NK-92 (cell line): ENCODE data around the gene EEF1A2.

Experiments
- DNase-seq: peaks from one replicate; lab custom pipeline; 2025; ENCODE audit not compliant: unreplicated experiment; lab: John Stamatoyannopoulos, UW

The EEF1A2 gene

DNA sequence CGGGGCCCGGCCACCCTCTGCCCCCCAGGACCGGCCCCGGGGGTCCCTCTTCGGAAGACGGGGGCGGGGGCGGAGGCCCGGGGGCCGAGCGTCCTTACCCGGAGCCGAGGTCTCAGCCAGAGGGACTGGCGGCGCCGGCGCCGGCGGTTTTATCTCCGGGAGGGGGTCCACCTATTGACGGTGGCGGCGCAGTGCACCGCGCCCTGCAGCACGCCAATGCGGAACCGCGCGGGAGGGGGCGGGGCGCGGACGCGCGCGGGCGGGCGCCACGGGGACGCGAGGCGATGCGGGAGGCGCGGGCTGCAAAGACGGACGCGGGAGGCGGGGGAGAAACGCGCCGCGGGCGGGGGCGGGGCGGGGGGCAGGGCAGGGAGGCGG lies at the start of gene EEF1A2:
TSS of gene EEF1A2 (minus strand) at position 124 of the 378 bp plus-strand sequence. CDS start 1,320 bp downstream, outside the sequence.
- DNase-seq = no peak

DNA sequence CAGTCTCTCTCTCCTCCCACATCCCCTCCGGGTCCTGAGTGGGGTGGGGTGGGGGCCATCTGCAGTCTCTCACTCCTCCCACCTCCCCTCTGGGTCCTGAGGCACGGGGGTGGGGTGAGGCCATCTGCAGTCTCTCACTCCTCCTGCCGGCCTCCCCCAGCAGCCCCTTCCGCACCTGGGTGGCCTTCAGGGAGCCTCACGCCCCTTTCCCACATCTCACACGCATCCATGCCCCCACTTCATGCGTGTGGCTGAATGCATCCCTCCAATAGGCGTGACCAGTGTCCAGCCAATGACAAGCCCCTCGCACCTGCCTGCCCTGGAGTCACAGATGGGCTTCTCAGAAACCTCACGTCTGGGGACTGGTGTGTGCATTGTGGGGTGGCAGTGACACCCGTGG lies 49.7 kb upstream of the EEF1A2 start:
- DNase-seq = no peak

DNA sequence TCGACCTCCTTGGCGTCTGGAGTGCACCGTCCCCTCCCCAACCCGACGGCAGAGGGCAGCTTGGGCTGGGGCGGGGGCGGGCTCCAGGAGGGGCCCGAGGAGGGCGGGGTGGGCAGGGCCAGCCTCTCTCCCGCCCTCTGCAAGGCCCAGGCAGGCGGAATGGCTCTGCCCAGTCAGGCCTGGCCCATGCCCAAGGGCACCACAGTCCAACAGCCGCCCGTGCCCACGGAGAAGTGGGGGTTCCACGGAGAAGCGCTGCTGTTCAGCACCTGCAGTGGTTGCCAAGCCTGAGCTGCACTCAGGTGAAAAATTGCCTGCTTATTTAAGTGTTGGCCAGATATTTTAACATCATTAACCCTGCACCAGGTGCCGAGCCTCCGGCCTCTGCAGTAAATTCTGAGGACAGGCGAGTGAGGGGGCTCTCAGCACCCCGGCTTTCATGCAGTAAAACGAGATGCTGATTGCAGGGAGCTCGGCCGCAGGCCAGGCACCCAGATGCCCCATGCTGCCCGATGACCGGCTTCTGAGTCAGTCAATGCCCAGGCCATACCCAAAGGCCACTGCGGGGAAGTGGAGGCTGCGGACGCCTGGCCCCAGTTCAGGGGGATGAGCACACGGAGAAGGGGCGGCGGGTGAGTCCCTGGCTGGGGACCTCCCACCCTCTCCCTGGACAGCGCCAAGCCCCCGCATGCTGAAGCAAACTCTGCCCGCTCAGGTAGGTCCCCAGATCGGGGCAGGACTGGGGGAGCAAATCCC lies 49.0 kb upstream of the EEF1A2 start, which contains the start of gene SRMS:
TSS of gene SRMS (minus strand) at position 25 of the 756 bp plus-strand sequence. CDS start 286 bp downstream, outside the sequence.
- no peak for DNase-seq

DNA sequence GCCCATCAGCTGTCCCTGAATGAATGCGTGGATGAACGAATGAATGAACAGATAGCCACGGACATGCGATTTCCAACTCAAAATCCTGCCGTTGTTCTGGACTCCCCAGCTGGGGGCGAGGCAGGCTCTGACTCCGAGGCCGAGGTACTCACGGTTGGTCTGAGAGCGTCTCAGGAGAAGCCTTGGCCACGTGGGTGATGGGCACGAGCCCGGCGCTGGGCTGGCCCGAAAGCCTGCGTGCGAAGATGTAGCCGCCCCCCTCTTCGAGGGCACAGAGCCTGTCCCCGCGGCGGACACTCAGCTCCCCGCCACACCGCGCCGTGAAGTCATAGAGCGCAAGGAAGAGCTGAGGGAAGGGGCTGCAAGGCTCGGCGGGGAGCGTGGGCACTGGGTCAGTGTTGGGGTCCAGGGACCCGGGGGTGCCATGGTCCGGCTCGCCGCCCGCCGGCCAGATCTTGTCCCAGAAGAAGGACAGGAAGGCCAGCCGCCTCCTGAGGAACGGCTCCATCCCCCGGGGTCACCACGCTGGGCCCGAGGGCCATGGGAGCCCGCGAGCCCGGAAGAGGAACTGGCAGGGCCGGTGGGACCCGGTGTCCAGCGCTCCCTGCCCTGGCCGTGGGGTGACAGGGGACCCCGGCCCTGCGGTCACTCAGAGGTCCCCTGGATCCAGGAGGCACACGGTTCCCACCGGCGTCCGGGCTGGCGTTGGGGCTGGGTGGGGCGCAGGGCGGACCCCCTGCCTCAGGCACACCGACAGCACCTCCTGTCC lies 48.3 kb upstream of the EEF1A2 start:
- DNase-seq = no peak

DNA sequence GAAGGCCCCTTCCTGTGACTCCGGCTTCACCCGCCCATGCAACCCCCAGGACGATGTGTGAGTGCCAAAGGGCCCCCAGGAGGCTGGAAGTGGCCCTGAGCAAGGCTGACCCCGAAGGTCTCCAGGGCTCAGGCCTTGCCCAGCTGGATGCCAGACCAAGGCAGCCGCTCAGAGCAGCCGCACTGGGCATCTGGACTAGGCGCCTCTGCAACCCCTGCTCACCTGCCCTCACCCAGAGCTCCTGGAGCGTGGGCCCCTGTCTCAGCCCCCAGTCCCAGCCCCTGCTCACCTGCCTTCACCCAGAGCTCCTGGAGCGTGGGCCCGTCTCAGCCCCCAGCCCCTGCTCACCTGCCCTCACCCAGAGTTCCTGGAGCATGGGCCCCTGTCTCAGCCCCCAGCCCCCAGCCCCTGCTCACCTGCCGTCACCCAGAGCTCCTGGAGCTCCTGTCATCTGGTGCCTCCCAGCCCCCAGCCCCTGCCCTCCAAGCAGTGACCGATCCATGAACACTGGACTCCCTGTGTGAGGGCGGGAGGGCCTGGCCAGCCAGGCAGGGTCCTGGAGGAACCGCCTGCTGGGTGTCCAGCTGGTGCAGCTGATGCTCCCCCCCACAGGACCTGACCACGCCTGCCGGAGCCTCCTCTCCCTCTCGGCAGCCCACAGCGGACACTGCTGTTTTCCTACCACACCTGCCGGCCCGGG lies 47.5 kb upstream of the EEF1A2 start:
- DNase-seq = no peak

DNA sequence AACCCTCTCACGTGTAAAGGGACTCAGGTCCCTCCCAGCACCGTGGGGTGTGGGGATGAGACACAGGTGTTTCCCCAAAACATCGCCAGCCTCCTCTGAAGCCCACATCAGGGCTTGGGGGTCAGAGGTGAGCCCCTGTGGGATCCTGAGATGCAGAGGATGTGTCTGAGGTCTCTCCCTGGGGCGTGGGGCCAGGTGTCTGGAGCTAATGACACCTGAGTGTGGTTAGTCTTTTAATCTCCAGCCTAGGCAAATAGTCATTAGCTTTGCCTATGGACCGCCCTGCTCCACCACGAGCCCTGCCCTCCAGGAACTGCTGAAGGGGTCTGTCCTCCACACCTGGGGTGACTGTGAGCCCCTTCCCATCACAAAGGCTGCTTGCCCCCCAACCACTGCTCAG lies 46.9 kb upstream of the EEF1A2 start:
- DNase-seq = no peak

DNA sequence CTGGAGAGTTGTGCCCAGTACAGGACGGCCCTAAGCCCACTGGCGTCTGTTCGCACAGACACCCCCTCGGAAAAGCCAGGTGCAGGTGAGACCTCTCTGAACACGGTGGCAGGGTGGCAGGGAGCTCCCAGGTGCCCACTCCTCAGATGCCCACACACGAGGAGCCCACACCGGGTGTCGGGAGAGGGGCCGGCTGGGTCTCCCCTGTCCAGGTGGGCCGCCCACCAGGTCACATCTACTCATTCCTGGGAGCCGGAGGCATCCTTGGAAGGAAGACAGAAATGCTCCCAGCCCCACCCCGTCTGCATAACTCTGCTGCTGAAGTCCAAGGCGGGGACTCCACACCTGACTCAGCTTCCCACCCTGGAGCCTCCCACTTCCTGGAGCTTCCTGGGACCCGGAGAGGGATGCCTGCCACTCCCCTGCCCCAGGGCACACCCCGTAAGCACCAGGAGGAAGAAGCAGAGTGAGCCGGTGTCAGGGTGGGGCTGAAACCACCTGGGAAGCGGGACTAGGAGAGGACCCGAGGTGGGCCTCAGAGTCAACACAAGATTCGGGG lies 46.2 kb upstream of the EEF1A2 start:
- no peak for DNase-seq

DNA sequence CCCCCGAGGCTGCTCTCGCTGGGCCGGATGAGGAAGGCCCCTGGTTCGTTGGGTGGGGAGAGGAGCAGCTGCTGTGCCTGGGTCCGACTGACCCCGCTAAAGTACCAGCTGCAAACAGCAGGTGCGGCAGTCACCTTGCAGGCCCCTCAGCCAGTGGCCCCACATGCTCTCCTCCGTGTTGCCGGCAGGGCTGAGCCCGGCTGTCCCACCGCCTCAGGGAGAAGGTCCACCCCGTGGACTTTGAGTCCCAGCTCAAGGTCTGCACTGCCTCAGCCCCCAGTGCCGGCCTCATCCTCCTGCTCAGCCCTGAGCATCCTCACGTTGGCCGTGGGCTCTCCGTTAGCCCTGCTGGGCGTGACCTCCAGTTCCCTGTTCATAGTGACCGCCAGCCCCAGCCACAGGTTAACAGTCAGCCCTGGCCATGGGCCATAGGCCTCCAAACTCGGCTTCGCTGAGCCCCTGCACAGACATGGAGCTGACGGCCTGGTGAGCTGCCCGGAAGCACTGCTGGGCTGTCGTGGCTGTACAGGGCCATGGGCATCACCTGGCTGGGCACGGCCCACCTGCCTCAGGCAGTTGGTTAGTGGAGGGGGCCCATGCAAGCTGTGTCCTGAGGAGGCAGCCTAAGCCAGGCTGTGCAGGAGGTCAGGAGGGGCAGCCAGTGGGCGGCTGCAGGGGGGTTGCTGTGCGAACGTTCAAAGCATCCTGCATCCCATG lies 45.5 kb upstream of the EEF1A2 start:
- no peak for DNase-seq

DNA sequence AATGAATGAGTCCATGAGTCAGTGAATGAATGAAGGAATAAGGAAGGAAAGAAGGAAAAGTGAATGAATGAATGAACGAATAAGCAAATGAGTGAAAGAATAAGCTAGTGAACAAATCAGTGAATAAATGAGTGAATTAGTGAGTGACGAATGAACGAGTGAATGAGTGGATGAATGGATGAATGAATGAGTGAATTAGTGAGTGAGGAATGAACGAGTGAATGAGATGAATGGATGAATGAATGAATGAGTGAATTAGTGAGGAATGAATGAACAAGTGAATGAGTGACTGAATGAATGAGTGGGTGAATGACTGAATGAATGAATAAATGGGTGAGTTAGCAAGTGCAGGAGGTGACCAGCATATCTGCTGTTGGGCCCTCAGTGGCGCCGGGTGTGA lies 44.9 kb upstream of the EEF1A2 start:
- no peak for DNase-seq

DNA sequence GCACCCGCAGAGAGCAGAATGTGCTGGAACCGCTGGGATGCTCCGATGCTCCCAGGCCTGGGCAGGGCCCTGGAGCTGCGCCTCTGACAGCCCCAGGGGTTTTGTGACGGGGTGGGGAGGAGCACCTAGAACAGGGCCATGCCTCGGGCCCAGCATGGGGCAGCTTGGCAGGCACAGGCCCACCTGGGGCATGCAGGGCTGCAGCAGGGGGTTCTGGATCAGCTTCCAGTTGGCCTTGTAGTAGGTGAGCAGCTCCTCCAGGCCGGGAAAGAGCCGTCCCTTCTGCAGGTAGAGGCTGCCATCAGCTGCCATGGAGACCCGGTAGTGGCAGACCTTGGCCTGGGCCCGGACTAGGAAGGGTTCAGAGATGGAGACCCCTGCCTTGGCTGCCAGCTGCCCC lies 44.2 kb upstream of the EEF1A2 start:
- no peak for DNase-seq

DNA sequence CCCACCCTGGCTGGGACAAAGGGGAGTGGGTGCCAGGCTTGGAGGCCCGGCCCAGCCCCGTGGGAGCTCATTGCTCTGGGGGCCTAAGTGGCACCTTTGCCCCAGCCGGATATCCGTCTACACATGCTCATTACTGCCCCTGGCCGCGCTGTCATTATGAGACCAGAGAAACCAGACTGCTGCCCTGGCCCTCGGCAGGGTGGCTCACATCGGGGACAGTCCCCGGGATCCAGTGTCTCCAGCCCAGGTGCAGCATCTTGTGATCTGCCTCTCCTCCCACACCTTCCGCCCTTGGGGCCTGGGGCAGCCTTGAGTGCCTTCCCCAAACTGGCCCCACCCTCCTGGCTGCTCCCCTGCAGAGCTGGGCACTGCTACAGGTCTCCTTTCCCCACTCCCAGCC lies 43.8 kb upstream of the EEF1A2 start:
- DNase-seq = no peak

DNA sequence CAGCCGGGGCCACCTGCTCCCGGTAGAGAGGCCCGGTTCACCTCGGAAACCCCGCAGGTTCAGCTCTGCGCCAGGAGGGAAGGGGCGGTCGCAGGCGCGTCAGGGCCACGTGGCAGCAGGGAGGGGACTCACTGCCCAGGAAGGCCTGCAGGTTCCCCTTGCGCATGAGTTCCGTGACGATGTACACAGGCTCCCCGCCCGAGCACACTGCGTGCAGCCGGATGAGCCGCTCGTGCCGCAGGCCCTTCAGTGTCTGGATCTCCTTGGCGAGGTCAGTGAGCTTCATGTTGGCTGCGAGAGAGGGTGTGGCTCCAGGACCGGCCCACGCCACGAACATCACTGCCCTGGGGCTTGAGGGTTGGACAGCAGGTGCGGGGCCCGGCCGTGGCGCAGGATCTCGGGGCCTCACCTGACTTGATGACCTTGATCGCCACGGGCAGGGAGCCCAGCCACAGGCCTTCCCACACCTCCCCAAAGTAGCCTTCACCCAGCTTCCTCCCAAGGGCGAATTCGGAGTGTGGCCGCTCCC lies 43.2 kb upstream of the EEF1A2 start:
- no peak for DNase-seq

DNA sequence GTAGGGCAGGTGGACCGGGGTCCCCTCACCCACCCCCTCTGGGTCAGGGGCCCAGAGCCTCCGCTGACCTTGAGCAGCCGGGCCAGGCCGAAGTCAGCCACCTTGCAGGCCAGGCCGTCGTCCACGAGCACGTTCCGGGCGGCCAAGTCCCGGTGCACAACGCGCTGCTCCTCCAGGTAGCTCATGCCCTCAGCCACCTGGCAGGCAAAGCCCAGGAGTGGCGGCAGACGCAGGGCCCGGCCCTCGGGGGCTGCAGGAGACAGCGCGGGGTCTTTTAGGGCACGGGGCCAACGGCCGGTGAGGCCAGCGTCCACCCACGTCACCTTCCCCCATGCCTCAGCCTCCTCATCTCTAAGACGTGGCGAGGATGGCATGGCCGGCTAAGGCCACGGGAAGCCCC lies 42.5 kb upstream of the EEF1A2 start:
- DNase-seq = no peak

DNA sequence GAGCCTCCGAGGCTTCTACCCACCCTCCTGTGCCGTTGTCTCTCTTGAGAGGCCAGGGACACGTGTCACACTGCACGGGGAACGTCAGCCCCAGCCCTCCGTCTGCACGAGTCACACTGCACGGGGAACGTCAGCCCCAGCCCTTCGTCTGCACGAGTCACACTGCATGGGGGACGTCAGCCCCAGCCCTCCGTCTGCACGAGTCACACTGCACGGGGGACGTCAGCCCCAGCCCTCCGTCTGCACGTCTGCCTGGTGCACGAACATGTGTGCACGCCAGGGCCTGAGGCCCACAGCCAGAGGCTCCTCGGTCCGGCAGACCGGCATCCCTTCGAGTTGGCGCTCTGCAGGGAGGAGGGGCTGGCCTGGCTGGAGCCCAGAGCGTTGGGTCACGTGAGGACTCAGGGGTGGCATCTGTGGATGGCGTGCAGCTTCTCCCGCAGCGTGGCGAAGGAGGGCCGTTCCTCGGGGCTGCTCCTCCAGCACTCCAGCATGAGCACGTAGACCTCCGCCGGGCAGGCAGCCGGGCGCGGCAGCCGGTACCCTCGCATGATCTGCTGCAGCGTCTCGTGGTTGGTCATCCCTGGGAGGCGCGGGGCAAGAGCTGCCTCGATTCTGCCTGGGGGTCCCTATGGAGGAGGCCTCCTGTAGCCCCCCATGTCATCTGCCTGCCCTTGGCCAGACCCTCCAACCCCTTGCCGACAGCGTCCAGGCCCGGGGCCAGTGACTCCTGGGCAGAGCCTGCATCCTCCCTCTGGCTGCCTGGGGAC lies 41.7 kb upstream of the EEF1A2 start:
- DNase-seq = no peak

DNA sequence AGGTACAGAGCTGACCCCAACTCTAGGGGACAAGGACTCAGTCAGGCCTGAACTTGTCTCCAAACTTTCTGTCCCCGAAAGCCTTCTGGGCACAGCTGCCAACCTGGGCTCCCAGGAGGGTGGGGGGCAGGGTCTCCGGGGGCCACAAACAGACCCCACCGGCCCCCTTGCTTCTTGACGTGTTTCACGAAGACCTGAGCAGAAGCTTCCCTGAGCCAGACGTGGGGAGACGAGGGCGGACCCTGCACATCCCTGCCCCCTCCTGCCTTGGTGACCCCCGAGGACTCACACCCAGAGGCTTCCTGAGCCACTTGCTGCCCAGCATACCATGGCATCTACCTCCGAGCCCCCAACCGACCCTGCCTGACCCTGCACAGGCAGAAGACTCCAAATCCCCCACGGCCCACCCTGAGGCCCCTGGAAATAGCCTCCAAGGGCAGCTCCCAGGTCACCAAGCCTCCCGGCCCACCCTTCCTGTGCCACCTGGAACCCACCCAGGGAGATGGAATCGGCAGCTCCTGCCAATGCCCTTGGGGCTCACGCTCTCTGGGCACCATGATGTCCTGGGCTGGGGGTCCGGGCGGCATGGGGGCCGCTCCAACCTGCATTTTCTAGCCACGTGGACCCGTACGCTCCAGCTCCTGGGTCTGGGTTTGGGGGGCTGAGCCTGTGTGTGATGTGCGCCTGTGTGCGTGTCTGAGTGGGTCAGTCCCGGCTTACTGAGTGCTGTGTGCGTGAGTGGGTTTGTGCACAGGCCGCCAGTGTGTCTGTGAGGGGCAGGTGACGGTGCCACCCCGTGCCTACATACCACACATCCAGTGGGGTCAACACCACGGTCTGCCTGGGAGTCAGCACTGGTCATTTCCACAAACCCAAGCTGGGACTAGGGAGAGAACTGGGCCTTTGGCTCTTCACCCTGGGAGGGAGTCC lies 40.8 kb upstream of the EEF1A2 start:
- no peak for DNase-seq

DNA sequence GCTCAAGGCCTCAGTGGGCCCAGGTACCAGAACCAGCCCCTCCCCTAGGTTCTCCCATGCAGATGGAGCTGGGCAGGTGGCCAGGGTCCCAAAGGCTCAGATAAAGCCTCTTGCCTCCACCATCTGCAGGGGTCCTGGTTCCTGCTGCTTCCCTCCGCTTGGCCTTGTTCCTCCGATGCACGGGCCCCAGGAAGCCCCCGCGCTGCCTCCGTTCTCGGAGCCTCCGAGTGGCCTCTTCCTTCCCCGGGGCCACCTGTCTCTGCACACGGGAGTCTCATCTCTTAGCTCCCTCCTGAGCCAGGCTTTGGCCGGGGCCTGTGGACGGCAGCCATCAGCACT lies 40.2 kb upstream of the EEF1A2 start:
- DNase-seq = no peak

DNA sequence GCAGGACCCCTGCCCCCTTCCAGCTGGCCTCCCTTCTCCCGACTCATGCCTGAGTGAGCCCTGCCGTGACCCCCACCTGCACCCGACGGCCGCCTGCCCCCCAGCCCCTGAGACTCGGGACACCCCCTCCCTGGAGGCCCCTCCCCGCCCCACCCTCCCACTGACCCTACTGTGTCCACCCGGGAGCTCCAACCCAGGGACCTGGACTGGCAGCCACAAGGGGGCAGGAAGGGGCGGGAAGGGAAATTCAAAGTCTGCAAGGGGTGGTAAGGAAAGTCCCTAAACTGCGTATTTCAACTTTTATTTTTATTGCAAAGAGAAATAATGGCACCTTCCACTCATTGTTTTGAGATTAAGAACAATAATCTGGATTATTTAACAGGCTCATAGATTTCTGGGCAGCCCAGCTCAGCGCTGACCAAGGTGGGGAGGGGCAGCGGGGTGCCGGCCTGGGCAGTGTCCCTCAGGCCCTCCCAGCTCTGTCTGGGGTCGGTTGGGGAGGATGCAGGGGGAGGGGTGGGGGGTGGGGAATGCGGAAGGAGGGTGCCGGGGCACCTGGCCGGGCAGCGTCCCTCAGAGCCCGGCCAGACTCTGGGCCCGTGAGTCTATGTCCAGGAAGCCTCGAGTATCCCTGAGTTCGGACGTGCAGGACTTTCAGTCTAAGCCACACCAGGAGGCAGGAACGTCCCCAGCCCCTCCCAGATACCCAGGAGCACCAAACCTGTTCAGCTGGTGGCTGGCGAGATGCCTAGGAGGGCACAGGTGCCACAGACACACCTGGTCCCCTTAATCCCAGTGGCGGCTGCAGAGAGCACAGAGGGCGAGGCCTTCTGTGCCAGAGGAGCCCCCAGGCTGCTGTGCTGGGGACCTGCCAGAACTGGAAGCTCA lies 39.6 kb upstream of the EEF1A2 start:
- no peak for DNase-seq
